CD14-positive monocyte (primary cell): ENCODE results near the gene ABCC2. TPM values are rescaled to one million over a fixed set of nuclear protein-coding genes. Genes with fewer than 3 reads are reported as not detected.

Experiments used
- DNase-seq, 3 donors: peaks; one replicate each; pipeline ENCODE4 v3.0.0-alpha.2; 2011 to 2022
- H2AFZ ChIP-seq: 2 replicates; pipeline ENCODE4 v1.6.0; 2012; ENCODE audit warnings: mild to moderate bottlenecking, low read depth, low read length, inconsistent platforms; ENCODE audit not compliant: insufficient read depth, poor library complexity, severe bottlenecking
- H3K27ac ChIP-seq, 2 donors: 1 replicate in 1 of 2; 2 replicates in 1 of 2; pipeline ENCODE4 v1.5.1; 2012 to 2013; ENCODE audit warnings: low read length in 2 of 2, control low read depth in 1 of 2, inconsistent platforms in 1 of 2, low read depth in 1 of 2, mild to moderate bottlenecking in 1 of 2
- H3K27me3 ChIP-seq, 2 donors: one replicate each; pipeline versions ENCODE4 v1.6.0 to v1.6.1; 2011 to 2013; ENCODE audit warnings: low read length in 2 of 2; ENCODE audit not compliant: control insufficient read depth in 2 of 2, insufficient read depth in 2 of 2
- H3K36me3 ChIP-seq, 2 donors: replicated peaks in 1 of 2; 1 replicate in 1 of 2; 2 replicates in 1 of 2; pipeline versions ENCODE4 v1.5.1 to v1.6.1; 2012 to 2013; ENCODE audit warnings: low read length in 2 of 2, control low read depth in 1 of 2, inconsistent platforms in 1 of 2, mild to moderate bottlenecking in 1 of 2; ENCODE audit not compliant: insufficient read depth in 2 of 2, control insufficient read depth in 1 of 2
- H3K4me1 ChIP-seq, 2 donors: 1 replicate in 1 of 2; 2 replicates in 1 of 2; pipeline versions ENCODE4 v1.5.1 to v1.6.1; 2012 to 2013; ENCODE audit warnings: low read length in 2 of 2, control low read depth in 1 of 2, inconsistent platforms in 1 of 2, mild to moderate bottlenecking in 1 of 2, moderate library complexity in 1 of 2; ENCODE audit not compliant: insufficient read depth in 2 of 2, control insufficient read depth in 1 of 2
- H3K4me2 ChIP-seq: replicated peaks from 2 replicates; pipeline ENCODE3; 2012; ENCODE audit warnings: low read length, moderate library complexity, mild to moderate bottlenecking; ENCODE audit not compliant: poor library complexity, severe bottlenecking; ENCODE audit errors: extremely low read depth
- H3K4me3 ChIP-seq, 3 experiments: fragments of 200-600 bp in 1 of 3; sonication (generic) in 1 of 3; replicated peaks in 1 of 3; 1 replicate in 2 of 3; 2 replicates in 1 of 3; pipeline ENCODE4 v1.5.1; 2011 to 2013; ENCODE audit warnings: low read length in 3 of 3, mild to moderate bottlenecking in 3 of 3, control low read depth in 2 of 3, low read depth in 2 of 3, inconsistent platforms in 1 of 3, moderate library complexity in 1 of 3
- H3K79me2 ChIP-seq: 2 replicates; pipeline ENCODE4 v1.6.0; 2012; ENCODE audit warnings: mild to moderate bottlenecking, control low read depth, inconsistent platforms, low read length, moderate library complexity; ENCODE audit not compliant: insufficient read depth
- H3K9ac ChIP-seq: 2 replicates; pipeline ENCODE4 v1.6.0; 2017; ENCODE audit warnings: low read length, mild to moderate bottlenecking; ENCODE audit not compliant: insufficient read depth, poor library complexity, severe bottlenecking
- H3K9me3 ChIP-seq, 2 donors: replicated peaks in 1 of 2; 1 replicate in 1 of 2; 2 replicates in 1 of 2; pipeline versions ENCODE4 v1.5.1 to v1.6.1; 2012 to 2013; ENCODE audit warnings: low read length in 2 of 2, control low read depth in 1 of 2; ENCODE audit not compliant: control insufficient read depth in 1 of 2, insufficient read depth in 1 of 2
- H4K20me1 ChIP-seq: 2 replicates; pipeline ENCODE4 v1.6.0; 2012; ENCODE audit warnings: mild to moderate bottlenecking, low read length, control low read depth, moderate library complexity; ENCODE audit not compliant: insufficient read depth
- H3K27ac Mint-ChIP-seq, 7 donors: one replicate each; pipeline ENCODE4 v1.8.0; 2020; ENCODE audit warnings: mild to moderate bottlenecking in 7 of 7, mixed read lengths in 7 of 7, moderate library complexity in 6 of 7, inconsistent platforms in 2 of 7
- H3K27me3 Mint-ChIP-seq, 3 donors: one replicate each; pipeline ENCODE4 v1.8.0; 2021 to 2022; ENCODE audit warnings: low read depth in 3 of 3, mild to moderate bottlenecking in 3 of 3, mixed read lengths in 3 of 3, moderate library complexity in 3 of 3, inconsistent platforms in 1 of 3
- H3K36me3 Mint-ChIP-seq, 2 donors: one replicate each; pipeline ENCODE4 v1.8.0; 2020; ENCODE audit warnings: mixed read lengths in 2 of 2, inconsistent platforms in 1 of 2, mild to moderate bottlenecking in 1 of 2
- H3K4me1 Mint-ChIP-seq: one replicate; pipeline ENCODE4 v1.8.0; 2020; ENCODE audit warnings: mild to moderate bottlenecking, mixed read lengths
- H3K4me3 Mint-ChIP-seq, 2 donors: one replicate each; pipeline ENCODE4 v1.8.0; 2020; ENCODE audit warnings: mild to moderate bottlenecking in 2 of 2, mixed read lengths in 2 of 2, moderate library complexity in 1 of 2
- H3K9me3 Mint-ChIP-seq, 7 donors: one replicate each; pipeline ENCODE4 v1.8.0; 2020 to 2022; ENCODE audit warnings: mixed read lengths in 7 of 7, mild to moderate bottlenecking in 6 of 7, moderate library complexity in 6 of 7, inconsistent platforms in 2 of 7
- CTCF ChIP-seq: fragments of 200-600 bp; IDR thresholded peaks from one replicate; pipeline ENCODE4 v1.8.0; 2022; ENCODE audit warnings: antibody characterized with exemption, mild to moderate bottlenecking
- WGBS: methylation state at CpG from one replicate; pipeline ENCODE4 v1.1.5; 2013; ENCODE audit warnings: missing lambda C conversion rate; ENCODE audit not compliant: insufficient coverage; 5-methylcytosine and 5-hydroxymethylcytosine counted together
- intact Hi-C, 2 donors: fragments of 100-400 bp; cut with micrococcal nuclease; formaldehyde crosslinking; loops; one replicate each; pipeline versions ENCODE4 v1.15.0 to v1.15.1; 2023
- polyA plus RNA-seq, 3 donors: library from polyadenylated mRNA; depleted of rRNA in 1 of 3; unstranded in 2 of 3; stranded (reverse) in 1 of 3; fragments of 300-500 nt in 2 of 3; fragments of >200 nt in 1 of 3; fragmentation: Illumina TruSeq in 2 of 3; gene quantifications; 1 replicate in 2 of 3; 2 replicates in 1 of 3; pipeline ENCODE4 v1.2.3, GENCODE V29; 2012 to 2021

ABCC2 gene
- polyA plus RNA-seq, 3 donors, result 0.09 to 2.7 (median 0.35) TPM

DNA sequence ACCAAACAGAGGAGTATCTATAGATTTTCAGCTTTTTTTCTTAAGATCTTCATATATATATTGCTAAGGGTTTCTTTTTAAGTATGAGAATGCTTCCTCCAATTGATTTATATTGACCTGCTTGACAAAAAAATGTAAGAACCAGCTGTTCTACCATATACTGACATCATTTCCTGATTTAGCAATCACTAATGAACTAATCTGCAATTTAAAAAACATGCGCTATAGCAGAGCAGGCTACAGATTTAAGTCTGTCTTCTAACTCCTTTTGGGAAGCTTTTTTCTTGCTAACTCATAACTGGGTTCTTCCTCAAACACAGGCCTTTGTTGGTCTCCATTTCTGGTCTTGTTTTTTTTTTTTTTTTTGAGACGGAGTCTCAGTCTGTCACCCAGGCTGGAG is 33.2 kb downstream of the ABCC2 start:
- no peak overlapping the region for H3K27ac ChIP-seq
- no peaks in the 10 kb centered on the region for H3K79me2 ChIP-seq
- H3K4me3 ChIP-seq, result no peak overlapping the region
- no peak overlapping the region for H3K4me2 ChIP-seq
- Mint-ChIP-seq H3K9me3 (peaks cover 0 to 5% (median 3%) of the 10 kb centered on the region in 7 donors), H3K4me1 (peaks cover 6% of the 10 kb centered on the region), H3K36me3 (no peaks in the 10 kb centered on the region), H3K27ac (peak overlapping the region in 5 of 7 donors; percentile 16 to 79 (median 38)), H3K27me3 (peaks cover 0 to 5% (median 0%) of the 10 kb centered on the region in 3 donors), H3K4me3 (no peak overlapping the region)
- no peaks in the 10 kb centered on the region for H3K9me3 ChIP-seq
- WGBS, result 17% methylated on average over 1 of the region's 2 CpGs
- DNase-seq, result peak; percentile 8 to 29 (median 26)
- H3K4me1 ChIP-seq, result no peaks in the 10 kb centered on the region
- no peak overlapping the region for H2AFZ ChIP-seq
- intact Hi-C loops, result no loop called here
- no peaks in the 10 kb centered on the region for H3K36me3 ChIP-seq
- no peaks in the 10 kb centered on the region for H4K20me1 ChIP-seq
- no peak for TF ChIP-seq CTCF
- H3K27me3 ChIP-seq, result no peaks in the 10 kb centered on the region
- H3K9ac ChIP-seq, result no peak overlapping the region

- no peak overlapping the region for H2AFZ ChIP-seq
- peaks cover 0 to 4% (median 1%) of the 10 kb centered on the region in 3 donors for H3K27me3 Mint-ChIP-seq
- no peak overlapping the region for H3K4me3 ChIP-seq
- no peak overlapping the region for H3K9ac ChIP-seq
- 44% methylated on average over 1 of the region's 3 CpGs for WGBS
- no peak for TF ChIP-seq CTCF
- no peak overlapping the region for H3K27ac ChIP-seq
- no peak overlapping the region for H3K4me2 ChIP-seq
- H4K20me1 ChIP-seq, result no peaks in the 10 kb centered on the region
- H3K4me3 Mint-ChIP-seq, result no peak overlapping the region
- H3K9me3 Mint-ChIP-seq, result peaks cover 0 to 7% (median 2%) of the 10 kb centered on the region in 7 donors
- no peaks in the 10 kb centered on the region for H3K27me3 ChIP-seq
- H3K9me3 ChIP-seq, result no peaks in the 10 kb centered on the region
- H3K4me1 ChIP-seq, result no peaks in the 10 kb centered on the region
- peaks cover 5% of the 10 kb centered on the region for H3K4me1 Mint-ChIP-seq
- no peak for DNase-seq
- H3K36me3 Mint-ChIP-seq, result no peaks in the 10 kb centered on the region
- no peak overlapping the region for H3K27ac Mint-ChIP-seq
- no peaks in the 10 kb centered on the region for H3K36me3 ChIP-seq
- intact Hi-C loops, result no loop called here
- H3K79me2 ChIP-seq, result no peaks in the 10 kb centered on the region
These were observed 45.5 kb downstream of the ABCC2 start for GRCh38 chr10:99827936-99828335.
